HG02870 (cell line): ENCODE results near the gene PDXDC1.
"Not testable (repeated sequence)": the region's sequence is repeated elsewhere in the genome, so short reads cannot be mapped to it uniquely, and the experiment has no call there.

Experiments used
- ATAC-seq: cut with Tn5 transposase; IDR thresholded peaks from one replicate; pipeline ENCODE4 v1.9.1; 2021; ENCODE audit warnings: mild to moderate bottlenecking, moderate library complexity; ENCODE audit not compliant: unreplicated experiment

The PDXDC1 gene

DNA sequence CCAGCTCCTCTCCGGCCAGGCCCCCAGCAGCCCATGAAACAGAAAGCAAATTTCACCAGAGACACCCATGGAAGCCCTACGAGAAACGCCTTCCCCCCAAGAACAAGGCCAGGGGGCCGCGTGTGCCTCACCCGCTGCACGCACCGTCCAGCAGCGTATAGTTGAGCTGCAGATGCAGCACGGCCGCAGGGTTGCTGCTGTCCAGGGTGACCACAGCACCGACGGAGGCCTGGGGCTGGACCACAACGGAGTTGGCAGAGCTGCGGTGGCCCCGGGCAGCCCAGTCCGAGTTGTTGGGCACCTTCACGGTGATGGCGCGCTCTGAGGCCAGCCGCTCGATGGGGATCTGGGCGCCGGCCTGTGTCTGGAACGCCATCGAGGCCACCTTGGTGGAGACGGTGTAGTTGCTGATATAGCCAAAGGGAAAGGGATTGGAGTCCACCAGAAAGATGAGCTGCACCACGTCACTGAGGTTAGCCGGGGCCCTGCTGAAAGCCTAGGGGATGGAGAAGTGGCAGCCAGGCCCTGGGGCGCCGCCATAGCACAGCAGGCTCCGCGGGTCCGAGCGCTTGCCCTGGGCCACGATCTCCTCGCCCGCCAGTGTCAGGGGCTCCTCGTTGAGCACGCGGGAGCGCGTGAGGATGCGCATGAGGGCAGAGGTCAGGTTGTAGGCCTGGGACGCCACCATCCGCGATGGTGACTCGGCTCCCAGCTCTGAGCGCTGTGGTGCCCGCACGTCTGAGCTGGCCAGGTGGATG, 156.3 kb downstream of the PDXDC1 start:
- not testable (repeated sequence) for ATAC-seq

DNA sequence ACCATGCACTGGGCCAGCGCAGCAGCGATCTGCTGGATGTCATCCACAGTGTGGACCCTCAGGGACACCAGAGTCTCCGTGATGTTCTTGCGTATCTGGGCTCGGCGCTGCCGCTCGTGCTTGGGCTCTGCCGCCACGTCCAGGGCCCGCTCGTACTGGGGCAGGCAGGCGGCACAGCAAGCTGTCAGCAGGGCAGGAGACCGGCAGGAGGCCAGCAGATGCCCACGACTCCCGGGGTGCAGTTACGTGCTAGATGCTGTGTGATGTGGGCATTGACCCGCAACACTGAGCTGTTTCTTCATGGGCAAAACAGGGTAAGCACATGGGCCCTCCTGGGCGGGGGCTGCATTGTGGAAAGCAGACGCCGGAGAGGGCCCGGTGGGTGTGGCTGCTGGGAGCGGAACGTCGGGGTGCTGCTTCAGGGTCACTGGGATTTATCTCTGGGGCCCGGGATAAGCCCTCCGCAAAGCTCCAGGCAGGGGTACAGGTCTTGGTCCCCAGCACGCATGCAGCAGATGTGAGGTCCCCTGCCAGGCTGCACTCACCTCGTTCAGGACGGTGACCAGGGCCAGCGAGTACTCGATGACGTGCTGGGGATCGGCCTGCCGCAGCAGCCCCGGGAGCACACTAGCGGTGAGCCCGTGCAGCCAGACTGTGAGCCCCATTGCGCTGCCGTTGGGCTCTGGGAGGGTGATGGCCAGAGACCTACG, 158.0 kb downstream of the PDXDC1 start:
- ATAC-seq = not testable (repeated sequence)

DNA sequence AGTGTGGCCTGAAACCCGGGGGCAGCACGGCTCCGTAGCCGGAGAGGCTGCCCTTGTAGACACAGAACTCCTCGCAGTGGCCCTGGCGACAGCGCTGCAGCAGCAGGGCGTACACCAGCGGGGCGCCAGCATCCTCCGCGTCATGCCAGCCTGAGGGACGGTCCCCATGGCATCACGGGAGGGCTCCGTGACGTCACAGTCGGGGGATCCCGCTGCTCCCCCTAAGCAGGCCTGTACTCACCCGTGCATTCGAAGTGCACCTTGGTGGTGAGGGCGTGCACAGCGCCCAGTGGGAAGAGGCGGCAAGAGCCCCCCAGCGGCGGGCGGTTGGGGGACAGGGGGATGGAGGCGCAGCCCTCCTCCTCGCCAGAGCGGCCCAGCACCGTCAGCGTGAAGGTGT, 158.7 kb downstream of the PDXDC1 start:
- not testable (repeated sequence) for ATAC-seq

DNA sequence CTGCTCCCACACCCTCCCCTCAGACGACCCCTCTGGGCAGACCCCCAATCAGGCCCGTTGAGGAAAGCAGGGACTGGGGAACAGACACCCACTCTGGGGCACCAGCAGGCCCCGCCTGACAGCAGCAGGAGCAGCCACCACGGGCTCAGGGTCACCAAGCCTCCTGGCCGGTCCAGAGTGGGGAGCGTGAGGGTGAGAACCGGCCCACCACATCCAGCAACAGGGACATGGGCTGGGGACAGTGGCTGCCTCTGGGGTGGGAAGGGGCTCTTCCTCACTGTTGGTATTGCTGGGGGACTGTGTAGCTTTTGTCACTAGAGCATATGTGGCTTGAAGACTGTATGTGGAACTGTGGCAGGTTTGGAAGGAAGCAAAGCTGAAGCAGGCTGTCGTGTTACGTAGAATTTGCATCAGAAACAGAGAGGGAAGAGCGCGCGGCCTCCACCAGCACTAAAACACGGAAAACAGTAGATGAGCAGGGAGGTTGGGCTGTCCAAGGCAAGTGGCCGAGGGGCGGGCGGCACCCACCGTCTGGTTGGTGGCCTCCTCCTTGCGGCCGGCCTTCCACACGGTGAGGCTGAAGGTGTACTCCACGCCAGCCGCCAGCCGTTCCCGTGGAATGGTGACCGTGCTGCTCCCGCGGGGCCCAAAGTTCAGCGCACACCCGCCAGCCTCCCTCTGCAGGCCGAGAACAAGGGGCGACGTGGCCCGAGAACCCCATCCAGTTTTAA, 160.1 kb downstream of the PDXDC1 start:
- not testable (repeated sequence) for ATAC-seq

DNA sequence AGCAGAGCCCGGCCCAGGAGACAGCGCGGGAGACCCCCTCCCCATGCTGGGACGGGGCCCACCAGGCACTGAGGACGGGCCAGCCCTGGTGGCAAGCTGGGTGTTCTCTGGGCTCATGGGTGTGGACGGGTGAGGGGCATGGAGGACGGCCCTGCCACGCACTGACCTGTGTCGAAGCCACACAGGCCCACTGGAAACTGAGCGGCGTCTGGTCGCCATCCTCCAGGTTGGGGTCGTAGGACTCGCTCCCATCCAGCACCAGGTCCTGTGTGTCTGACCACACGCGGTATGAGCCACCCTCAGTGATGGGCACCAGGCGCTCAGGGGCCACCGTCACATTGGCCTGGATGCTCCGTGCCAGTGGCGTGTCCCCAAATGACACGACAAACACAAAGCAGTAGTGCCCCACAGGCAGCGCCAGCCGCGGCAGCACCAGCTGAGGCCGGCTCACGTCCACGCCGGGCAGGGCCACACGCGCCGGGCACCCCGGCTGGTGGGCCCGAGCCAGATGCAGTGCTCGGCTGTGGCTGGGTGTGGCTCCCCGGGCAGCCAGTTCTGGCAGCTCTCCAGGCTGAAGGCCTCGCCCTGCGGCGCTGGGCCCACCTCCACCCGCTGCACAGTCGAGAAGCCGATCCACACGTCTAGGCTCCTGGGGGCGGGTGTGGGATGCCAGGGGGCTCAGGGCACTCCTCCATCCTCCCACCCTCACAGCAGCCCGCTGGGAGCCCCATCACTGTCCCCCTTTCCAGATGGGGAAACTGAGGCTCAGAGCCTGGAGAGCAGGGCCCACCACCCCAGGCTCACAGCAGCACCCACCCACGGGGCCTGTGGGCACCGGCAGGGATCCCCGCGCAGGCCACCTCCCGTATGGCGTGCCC, 160.9 kb downstream of the PDXDC1 start:
- ATAC-seq = not testable (repeated sequence)

DNA sequence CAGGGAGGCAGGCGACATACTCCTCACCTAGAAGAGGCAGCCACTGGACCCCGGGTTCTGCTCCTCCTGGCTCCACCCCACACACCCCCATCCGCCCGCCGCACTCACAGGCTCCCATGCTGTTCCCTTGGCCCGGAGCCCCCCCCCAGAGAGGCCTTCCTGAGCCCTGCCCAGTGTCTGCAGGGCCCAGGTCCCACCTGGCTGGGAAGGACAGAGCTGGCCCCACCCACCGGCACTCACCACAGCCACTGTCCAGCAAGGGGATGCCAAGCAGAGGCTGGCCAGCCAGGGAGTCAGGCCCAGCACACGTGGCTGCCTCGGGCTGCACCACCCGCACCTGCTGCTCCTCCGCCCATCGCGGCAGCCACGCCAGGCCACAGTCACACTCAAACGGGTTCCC, 162.7 kb downstream of the PDXDC1 start:
- ATAC-seq = not testable (repeated sequence)

DNA sequence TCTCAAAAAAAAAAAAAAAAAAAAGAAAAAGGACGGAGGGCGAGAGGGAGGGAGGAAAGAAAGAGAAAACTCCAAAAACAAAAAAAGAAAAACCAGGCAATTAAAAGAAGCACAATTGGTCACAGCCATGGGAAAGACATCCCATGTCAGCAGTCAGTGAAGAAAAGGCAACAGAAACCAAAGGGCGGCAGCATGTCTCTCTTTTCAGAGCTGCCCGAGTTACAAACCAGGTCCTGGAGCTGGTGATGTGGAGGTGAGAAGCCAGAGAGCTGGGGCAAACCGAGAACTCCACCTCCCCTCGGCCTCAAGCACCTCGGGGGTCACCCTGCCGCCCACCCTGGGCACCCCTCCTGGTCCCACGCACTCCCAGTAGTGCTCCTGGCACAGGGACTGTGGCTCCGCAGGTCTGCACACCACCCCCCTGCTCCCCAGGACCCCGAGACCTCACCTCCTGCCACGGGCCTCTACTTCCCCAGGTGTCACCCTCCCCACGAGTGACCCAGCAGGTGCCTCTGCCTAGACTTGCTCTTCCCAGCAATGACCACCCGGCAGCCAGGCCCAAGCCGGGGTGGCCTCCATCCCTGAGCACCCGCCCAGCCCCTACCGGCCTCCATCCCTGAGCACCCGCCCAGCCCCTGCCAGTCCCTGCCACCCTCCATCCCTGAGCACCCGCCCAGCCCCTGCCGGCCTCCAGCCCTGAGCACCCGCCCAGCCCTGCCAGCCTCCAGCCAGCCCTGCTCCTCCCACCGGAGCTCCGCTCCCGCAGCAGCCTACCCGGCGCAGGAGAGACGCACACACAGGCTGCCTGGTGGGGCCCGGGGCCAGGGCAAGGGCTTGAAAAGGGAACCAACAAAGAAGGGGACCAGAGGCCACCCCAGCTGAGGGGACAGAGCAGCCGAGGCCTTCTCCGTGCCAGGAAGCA, 165.9 kb downstream of the PDXDC1 start:
- ATAC-seq = not testable (repeated sequence)

DNA sequence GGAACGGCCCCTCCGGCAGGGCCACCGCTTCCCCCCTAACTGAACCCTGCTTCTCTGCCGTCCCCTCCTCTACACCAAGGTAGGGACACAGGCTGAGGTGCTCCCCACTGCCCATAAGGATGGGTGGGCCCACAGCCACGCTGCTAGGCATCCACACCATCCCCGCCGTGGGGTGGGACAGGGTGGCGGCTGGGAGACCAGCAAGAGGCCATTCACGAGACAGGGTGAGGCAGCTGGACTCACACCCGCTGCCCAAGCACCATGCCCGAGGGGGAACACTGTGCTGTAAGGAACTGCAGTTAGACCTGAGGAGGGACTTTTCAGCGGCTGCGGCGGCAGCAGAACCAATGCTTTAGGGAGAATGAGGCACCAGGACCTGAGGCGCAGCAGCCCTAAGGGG, 166.8 kb downstream of the PDXDC1 start:
- ATAC-seq = no peak

DNA sequence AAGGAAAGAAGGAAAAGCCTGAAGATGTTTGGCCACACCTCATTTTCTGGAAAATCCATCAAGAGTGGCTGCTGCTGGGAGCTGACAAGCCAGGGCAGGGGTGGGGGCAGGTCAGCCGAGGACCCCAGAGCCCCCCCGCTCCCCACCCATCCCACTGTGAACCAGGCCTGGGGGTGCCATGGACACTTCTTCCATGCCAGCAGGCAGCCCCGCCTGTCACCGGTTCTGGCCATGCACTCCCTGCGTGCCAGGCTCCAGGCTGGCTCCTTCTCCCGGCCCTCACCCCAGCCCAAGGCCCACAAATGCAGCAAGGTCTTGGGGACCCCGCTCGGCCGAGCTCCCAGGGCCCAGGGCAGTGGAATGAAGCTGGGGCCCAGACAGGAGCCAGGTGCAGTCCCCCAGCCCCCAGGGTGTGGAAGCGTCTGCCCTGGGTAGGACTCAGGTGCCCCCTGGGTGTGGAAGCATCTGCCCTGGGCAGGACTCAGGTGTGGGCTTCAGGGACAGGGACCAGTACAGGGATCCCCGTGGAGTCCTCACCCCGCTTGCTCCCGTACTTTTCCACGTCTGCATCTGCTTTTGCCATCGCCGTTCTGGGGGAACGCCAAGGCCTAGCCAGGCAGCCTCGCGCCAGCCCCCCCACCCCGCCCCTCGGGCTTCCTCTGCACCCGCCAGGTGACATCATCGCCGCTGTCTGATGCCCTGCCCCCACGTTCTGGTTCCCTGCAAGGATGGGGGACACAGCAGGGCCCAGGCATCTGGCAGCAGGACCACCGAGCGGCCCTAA, 167.5 kb downstream of the PDXDC1 start:
- ATAC-seq = not testable (repeated sequence)

DNA sequence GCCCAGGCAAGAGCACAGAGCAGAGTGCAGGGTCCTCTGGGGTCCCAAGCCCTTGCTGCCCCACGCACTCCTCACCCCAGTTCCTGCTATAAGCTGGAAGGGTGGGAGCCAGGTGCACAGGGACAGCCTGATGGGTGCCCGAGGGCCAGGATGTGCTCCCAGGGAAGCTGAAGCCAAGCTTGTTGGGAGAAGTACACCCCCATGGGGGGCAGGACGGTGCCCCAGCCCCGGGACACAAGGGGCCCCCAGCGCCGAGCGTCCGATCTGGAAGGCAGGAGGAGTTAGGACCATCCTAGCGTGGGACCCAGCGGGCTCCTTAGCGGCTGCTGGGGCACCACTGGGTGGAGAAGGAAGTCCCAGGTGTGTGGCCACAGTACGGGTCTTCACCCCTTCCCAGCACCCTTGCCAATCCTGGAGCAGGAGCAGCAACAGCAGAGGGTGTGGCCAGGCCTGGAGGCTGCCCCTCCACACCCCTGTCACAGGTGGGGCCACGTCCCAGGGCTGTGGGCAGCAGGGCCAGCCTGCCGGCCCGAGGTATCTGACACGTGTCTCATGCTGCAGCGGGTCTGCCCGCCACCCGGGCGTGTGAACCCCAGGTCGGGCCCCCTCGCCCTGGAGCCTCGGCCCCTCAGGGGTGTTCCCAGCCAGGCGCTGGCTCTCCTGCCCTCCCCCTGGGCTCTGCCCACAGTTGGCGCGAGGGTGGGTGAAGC, 168.2 kb downstream of the PDXDC1 start:
- ATAC-seq = not testable (repeated sequence)

DNA sequence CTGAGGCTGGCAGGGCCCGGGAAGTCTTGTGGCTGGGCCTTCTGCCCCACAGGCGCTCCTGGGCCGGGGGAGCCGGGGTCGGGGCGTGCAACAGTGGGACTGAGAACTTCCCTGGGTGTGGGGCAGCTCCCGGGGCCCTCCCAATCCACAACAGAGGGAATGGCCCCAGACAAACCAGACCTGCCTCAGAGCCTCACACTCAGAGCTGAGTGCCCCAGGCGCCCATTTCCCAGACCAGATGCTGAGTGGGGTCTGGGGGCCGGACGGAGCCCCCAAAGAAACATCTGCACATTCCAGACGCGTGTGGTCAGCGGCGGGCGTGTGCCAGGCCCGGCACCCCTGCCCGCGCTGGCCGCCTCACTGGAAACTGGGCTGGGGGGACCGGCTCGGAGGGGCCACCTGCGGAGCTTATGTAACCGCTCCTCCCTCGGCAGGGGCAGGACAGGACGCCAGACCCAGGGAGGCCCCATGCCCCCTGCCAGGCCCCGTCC, 168.8 kb downstream of the PDXDC1 start:
- ATAC-seq = not testable (repeated sequence)

DNA sequence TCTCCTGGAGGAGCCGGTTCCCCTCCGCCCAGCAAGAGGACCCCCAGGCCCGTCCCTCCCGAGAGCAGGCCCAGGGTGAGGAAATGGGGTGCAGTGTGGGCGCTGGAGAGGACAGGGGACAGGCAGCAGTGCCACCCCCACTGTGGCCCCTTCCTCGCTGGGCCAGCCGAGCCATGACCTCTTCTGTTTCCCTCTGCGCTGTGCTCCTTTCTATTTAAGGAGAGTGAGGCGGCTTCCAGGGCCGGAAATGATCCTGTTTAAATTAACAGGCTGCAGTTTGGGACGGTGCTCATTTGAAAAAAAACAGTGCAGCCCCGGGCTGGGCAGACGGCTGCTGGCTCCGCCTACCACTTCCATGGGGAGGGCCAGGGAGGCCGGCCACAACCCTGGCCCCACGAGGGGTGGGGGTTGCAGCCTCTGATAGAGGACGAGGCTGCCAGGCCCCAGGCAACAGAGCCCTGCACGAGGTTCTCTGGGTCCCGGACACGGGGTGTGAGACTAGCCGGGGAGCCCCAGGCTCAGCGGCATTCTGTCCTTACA, 169.3 kb downstream of the PDXDC1 start:
- ATAC-seq = not testable (repeated sequence)

DNA sequence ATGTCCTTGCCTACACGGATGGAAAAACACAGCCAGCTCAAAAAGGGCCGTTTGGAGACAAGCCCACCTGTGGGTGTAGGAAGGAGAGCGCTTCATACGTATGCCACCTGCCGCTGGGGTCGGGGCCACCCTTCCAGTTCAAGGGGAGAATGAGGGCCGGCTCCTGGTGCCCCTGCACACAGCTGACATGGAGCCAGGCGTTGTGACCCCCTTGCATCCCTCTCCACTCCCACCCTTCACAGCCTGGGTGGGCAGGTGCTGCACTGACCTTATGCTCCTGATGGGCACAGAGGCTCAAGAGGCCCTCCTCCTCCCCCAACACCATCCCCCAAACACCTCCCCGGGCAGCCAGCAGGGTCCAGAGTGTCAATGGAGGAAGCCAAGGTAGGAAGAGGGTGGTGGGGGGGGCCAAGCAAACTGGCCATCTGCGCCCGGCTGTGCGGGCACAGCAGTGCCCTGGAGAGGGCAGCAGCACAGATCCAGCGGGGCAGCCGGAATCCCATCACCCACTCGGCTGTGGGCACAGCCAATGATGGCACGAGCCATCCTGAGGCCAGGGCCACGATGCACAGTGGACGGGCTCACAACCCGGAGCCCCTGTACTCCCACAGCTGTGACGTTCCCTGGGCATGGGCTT, 170.1 kb downstream of the PDXDC1 start:
- ATAC-seq = not testable (repeated sequence)

DNA sequence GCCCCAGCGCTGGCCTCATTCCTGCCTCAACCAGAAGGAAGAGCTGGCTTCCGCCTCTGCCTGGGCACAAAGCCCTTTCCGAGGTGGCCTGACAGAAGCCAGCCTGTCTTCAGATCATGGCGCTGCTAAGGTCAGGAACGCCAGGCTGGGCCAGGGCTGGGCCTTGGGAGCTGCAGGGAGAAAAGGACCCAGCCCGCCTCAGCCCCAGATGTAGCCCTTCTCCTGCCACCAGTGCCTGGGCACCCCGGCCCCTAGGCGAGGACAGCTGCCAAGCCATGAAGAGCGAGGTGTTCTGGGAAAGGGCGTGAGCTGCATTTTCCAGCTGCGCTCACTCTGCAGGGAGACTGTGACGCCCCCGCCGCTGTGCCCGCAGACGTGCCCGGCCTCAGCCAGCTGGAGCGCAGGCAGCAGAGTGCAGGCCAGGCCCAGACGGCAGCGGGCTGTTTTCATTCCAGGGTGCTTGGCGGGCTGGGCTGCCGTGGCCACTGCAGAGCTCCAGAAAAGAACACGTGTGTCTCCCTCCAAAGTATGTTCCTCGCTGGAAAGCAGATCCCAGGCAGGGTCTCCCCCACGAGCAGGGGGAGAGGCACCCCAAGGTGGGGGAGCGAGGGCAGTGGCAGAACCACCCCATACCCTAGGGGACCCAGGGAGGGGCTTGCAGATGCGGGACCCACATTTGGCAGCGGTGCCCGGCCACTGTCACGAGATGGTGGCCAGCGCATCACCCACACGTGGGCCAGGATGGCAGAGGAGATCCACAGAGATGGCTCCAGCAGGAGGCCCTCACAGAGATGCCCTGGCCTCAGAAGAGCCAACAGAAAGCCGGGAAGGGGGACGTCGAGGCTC, 170.8 kb downstream of the PDXDC1 start:
- ATAC-seq = not testable (repeated sequence)

DNA sequence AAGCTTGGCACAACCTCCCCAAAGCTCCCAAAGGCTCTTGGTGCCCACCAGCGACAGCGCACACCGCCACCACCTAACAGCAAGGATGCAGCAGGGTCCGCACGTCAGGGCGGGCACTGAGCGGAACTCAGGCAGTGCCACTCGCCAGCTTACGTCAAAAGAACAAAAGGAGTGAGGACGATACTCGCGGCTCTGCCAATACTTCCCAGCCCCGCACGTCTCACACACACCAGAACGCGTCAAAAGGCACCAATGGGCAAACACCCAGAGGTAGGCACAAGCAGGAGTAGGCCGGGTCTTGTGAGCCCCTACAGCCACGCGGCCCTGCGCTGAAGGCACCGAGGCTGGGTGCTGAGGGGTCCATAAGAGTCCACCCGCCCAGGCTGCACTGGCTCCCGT, 171.4 kb downstream of the PDXDC1 start:
- ATAC-seq = not testable (repeated sequence)

DNA sequence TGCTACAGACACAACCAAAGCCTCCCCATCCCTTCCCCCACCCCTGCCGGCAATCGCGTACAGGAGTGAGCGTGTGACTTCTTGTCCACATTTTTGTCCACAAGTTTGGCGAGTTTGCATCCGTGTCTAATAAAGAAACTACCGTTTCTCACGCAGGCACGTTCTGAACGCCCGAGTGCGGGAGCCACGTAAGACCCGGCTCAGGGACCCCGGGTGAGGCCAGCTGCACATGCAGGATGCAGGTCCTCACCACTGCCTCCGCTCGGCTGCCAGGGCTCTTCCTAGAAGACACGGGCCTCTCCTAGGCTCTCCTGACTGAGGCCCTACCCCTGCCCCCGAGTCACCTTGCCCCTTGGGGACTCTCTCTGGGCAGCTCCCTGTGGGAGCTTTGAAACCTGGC, 174.0 kb downstream of the PDXDC1 start:
- not testable (repeated sequence) for ATAC-seq
